ENCODE data around the gene PRMT3. TPM values are rescaled to one million over a fixed set of nuclear protein-coding genes. Genes with fewer than 3 reads are reported as not detected.

PRMT3 gene
- total RNA-seq, 1 experiment from 2014 or later = 26.4 TPM

DNA sequence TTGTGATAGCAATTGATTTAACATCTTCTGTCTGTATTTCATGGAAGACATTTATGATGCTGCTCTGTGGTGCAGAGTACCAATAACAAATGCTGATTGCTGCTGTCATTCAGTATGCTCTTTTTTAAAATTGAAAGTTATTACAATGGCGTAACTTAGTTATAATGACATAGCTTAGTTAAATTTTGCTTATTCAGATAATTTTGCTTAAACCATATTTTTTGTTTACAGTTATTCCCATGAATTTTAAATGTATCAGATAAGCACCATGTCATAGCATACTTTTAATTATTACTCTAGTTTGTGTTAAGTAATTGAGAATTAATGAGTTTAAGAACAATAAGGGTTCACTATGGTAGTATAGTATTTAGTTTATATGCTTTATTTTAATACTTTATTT lies 15.5 kb downstream of the PRMT3 start:
- no peaks in the 10 kb centered on the region for H3K9me3 ChIP-seq (ENCODE audit: low read depth, low read length, poor library complexity, severe bottlenecking)
- TF ChIP-seq EZH2 (IDR thresholded peaks at IDR 0.05; ENCODE audit: borderline replicate concordance, low read depth, low read length, poor library complexity, severe bottlenecking) = no peak
- TF ChIP-seq, protein P1, sequence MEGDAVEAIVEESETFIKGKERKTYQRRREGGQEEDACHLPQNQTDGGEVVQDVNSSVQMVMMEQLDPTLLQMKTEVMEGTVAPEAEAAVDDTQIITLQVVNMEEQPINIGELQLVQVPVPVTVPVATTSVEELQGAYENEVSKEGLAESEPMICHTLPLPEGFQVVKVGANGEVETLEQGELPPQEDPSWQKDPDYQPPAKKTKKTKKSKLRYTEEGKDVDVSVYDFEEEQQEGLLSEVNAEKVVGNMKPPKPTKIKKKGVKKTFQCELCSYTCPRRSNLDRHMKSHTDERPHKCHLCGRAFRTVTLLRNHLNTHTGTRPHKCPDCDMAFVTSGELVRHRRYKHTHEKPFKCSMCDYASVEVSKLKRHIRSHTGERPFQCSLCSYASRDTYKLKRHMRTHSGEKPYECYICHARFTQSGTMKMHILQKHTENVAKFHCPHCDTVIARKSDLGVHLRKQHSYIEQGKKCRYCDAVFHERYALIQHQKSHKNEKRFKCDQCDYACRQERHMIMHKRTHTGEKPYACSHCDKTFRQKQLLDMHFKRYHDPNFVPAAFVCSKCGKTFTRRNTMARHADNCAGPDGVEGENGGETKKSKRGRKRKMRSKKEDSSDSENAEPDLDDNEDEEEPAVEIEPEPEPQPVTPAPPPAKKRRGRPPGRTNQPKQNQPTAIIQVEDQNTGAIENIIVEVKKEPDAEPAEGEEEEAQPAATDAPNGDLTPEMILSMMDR (conservative IDR thresholded peaks at IDR 0.05; ENCODE audit: low read depth, low read length) = no peak
- ChIA-PET POLR2A (ENCODE audit: low non-redundant PET) (no interaction called here), CTCF (no interaction called here)
- intact Hi-C loops (cut with micrococcal nuclease; ENCODE audit: unreplicated experiment) = no loop called here
- H3K4me1 ChIP-seq (ENCODE audit: insufficient read depth, low read length, poor library complexity, severe bottlenecking) = no peaks in the 10 kb centered on the region
- no TSS peak for BruUV-seq (replicated peaks)
- H3K36me3 ChIP-seq (ENCODE audit: insufficient read depth, low read length, poor library complexity, severe bottlenecking) = peaks cover 29% of the 10 kb centered on the region
- no peaks in the 10 kb centered on the region for H3K27me3 ChIP-seq (replicated peaks; ENCODE audit: insufficient read depth, low read depth, low read length, poor library complexity)
- H3K4me3 ChIP-seq (ENCODE audit: low read depth, low read length, poor library complexity, severe bottlenecking) = no peak overlapping the region
- no peak for DNase-seq (ENCODE audit: low spot score)
- H3K27ac ChIP-seq (ENCODE audit: low read depth, low read length, poor library complexity, severe bottlenecking) = no peak overlapping the region

DNA sequence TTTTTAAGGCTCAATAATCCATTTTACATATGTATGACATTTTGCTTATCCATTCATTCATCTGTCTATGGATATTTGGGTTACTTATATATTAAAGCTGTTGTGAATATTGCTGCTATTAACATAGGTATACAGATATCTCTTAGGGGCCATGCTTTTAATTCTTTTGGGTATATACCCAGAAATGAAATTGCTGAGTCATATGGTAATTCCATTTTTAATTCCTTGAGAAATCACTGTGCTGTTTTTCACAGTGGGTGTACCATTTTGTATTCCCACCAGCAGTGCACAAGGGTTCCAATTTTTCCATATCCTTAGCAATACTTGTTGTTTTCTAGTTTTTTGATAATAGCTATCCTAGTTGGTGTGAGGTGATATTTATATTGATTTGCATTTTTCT lies 19.0 kb downstream of the PRMT3 start:
- intact Hi-C loops (cut with micrococcal nuclease; ENCODE audit: unreplicated experiment) = no loop called here
- no TSS peak for BruUV-seq (replicated peaks)
- no peak for DNase-seq (ENCODE audit: low spot score)
- POLR2A ChIA-PET (ENCODE audit: low non-redundant PET) = no interaction called here
- Histone ChIP-seq H3K9me3 (ENCODE audit: low read depth, low read length, poor library complexity, severe bottlenecking) (no peaks in the 10 kb centered on the region), H3K36me3 (ENCODE audit: insufficient read depth, low read length, poor library complexity, severe bottlenecking) (peaks cover 31% of the 10 kb centered on the region), H3K4me3 (ENCODE audit: low read depth, low read length, poor library complexity, severe bottlenecking) (no peak overlapping the region), H3K4me1 (ENCODE audit: insufficient read depth, low read length, poor library complexity, severe bottlenecking) (no peaks in the 10 kb centered on the region), H3K27ac (ENCODE audit: low read depth, low read length, poor library complexity, severe bottlenecking) (no peak overlapping the region), H3K27me3 (replicated peaks; ENCODE audit: insufficient read depth, low read depth, low read length, poor library complexity) (no peaks in the 10 kb centered on the region)
- CTCF ChIA-PET = no interaction called here
- TF ChIP-seq, protein P1 (conservative IDR thresholded peaks at IDR 0.05; ENCODE audit: low read depth, low read length) = no peak

DNA sequence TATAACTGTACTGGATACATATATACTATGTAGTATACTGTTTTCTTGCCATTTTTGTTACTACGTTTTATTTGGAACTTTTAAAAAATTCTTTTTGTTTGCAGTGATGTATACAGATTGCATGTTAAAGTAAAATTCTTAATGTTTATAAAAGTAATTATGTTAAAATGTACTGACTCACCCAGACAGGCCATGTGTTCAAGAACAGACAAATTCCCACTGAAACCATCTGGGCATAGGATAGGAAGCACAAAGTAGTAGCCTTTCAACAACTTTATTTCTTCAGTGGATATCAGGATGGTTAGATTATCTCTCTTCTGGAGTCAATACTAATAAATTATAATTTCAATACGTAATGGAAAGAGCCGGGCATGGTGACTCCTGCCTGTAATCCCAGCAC lies 19.8 kb downstream of the PRMT3 start:
- H3K36me3 ChIP-seq (ENCODE audit: insufficient read depth, low read length, poor library complexity, severe bottlenecking) = peaks cover 31% of the 10 kb centered on the region
- intact Hi-C loops (cut with micrococcal nuclease; ENCODE audit: unreplicated experiment) = no loop called here
- DNase-seq (ENCODE audit: low spot score) = no peak
- POLR2A ChIA-PET (ENCODE audit: low non-redundant PET) = no interaction called here
- CTCF ChIA-PET = no interaction called here
- no peak for TF ChIP-seq EZH2 (IDR thresholded peaks at IDR 0.05; ENCODE audit: borderline replicate concordance, low read depth, low read length, poor library complexity, severe bottlenecking)
- TF ChIP-seq, protein P1 (conservative IDR thresholded peaks at IDR 0.05; ENCODE audit: low read depth, low read length) = no peak
- no peak overlapping the region for H3K4me3 ChIP-seq (ENCODE audit: low read depth, low read length, poor library complexity, severe bottlenecking)
- H3K4me1 ChIP-seq (ENCODE audit: insufficient read depth, low read length, poor library complexity, severe bottlenecking) = no peaks in the 10 kb centered on the region
- no peak overlapping the region for H3K27ac ChIP-seq (ENCODE audit: low read depth, low read length, poor library complexity, severe bottlenecking)
- H3K27me3 ChIP-seq (replicated peaks; ENCODE audit: insufficient read depth, low read depth, low read length, poor library complexity) = no peaks in the 10 kb centered on the region
- no peaks in the 10 kb centered on the region for H3K9me3 ChIP-seq (ENCODE audit: low read depth, low read length, poor library complexity, severe bottlenecking)
- no TSS peak for BruUV-seq (replicated peaks)
